Measurements from ENCODE around the gene EIF4G3.
A peak's percentile ranks its signal among the peaks of the same experiment; 100 is the strongest.
"Not testable (repeated sequence)": the region's sequence is repeated elsewhere in the genome, so short reads cannot be mapped to it uniquely, and the experiment has no call there.

EIF4G3 gene

DNA sequence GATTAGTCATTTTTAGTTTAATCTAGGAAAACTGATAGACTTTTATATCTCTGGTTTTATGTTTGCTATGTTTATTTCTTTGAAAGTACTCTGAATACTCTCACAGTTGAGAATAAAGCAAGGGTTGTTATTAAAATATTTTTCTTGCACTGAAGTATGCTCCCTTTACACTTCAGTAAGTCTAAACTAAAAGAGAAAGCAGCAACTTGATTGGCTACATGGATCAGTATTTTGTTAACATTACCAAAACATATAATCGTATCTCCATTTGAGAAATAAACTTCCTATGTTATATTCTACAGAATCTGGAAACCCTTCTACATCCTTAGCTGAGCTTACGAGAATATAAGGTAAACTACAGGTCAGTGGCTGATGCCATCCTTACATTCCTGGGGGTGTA, 240.1 kb downstream of the EIF4G3 start:
- no peak overlapping the region for H3K4me3 ChIP-seq (ENCODE audit: low read length)
- DNase-seq (ENCODE audit: low read depth, low spot score), result no peak

DNA sequence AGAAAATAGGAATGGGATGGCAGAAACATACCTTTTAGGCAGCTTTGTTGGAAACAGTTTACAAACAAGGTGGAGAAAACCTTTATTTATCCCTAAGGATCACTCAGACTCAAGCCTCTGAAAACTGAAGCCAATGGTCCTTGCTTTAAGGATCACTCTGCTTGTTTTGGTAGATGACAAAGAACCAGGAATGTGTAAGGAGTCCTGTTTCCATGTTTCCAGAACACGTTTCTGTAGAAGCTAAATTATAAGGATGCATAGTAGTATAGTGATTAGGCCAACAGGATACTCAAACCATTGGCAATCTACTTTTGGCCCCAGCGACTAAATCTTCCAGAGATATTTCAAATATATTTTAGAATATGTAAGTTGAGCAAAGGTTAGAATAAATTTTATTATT, 240.5 kb downstream of the EIF4G3 start:
- no peak overlapping the region for H3K4me3 ChIP-seq (ENCODE audit: low read length)
- no peak for DNase-seq (ENCODE audit: low read depth, low spot score)

DNA sequence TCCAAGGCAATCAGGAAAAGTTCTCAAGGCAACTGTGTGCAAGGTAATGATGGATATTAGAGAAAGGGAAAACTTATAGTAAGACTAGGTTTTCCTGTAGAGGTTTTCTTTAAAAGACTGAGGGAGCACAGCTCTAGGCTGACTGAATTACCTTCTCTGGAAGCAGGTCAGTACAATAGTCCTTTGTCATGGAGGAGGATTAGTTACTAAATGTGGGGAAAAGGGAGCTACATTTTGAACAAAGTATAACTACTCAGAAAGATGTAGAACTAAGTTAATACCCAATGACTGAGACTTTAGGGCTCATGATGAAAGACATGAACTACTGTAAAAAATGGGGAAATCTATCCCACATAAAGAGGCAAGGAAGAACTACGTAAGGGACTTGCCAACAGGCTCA, 241.0 kb downstream of the EIF4G3 start:
- no peak overlapping the region for H3K4me3 ChIP-seq (ENCODE audit: low read length)
- no peak for DNase-seq (ENCODE audit: low read depth, low spot score)

DNA sequence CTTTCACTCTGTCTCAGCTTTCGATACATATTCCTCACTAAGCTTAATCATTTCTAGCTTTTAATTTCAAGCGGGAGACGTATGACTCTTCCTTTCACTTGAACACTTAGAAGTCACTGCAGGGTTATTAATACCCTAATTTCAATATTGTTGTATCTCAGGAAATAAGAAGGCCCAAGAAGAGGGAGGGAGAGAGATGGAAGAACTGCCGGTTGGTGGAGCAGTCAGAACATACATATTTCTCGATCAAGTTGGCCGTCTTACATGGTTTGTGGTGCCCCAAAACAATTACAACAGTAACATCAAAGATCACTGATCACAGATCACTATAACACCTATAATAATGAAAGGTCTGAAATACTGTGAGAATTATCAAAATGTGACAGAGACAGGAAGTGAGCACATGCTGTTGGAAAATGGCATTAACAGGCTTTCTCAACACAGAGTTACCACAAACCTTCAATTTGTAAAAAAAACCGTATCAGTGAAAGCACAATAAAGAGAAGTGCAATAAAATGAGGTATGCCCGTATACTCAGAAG, 244.2 kb downstream of the EIF4G3 start:
- no peak overlapping the region for H3K4me3 ChIP-seq (ENCODE audit: low read length)
- peak; percentile 52 for DNase-seq (ENCODE audit: low read depth, low spot score)

DNA sequence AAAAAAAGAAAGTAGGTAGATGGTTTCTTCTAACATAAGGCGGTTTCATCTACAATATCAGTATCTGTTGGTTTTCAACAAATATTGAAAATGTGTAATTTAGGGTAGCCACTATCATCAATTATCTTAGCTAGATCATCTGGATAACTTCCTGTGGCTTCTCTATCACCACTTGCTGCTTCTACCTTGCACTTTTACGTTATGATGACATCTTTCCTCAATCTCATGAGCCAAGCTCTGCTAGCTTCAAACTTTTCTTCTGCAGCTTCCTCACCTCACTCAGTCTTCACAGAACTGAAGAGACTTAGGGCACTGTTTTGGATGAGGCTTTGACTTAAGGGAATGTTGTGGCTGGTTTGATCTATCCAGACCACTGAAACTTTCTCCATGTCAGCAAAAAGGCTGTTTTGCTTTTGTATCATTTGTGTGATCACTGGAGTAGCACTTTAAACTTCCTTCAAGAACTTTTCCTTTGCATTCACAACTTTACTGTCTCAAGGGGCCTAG, 244.7 kb downstream of the EIF4G3 start:
- DNase-seq (ENCODE audit: low read depth, low spot score), result peak; percentile 19
- H3K4me3 ChIP-seq (ENCODE audit: low read length), result no peak overlapping the region

DNA sequence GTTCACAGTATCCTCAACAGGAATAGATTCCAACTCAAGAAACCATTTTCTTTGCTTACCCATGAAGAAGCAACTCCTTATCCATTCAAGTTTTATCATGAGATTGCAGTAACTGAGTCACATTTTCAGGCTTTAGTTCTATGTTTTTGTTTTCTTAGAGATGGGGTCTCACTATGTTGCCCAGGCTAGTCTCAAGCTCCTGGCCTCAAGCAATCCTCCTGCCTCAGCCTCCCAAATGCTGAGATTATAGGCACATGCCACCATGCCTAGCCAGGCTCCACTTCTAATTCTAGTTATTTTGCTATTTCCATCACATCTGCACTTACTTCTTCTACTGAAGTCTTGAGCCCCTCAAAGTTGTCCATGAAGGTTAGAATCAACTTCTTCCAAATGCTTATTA, 246.3 kb downstream of the EIF4G3 start:
- no peak overlapping the region for H3K4me3 ChIP-seq (ENCODE audit: low read length)
- no peak for DNase-seq (ENCODE audit: low read depth, low spot score)

DNA sequence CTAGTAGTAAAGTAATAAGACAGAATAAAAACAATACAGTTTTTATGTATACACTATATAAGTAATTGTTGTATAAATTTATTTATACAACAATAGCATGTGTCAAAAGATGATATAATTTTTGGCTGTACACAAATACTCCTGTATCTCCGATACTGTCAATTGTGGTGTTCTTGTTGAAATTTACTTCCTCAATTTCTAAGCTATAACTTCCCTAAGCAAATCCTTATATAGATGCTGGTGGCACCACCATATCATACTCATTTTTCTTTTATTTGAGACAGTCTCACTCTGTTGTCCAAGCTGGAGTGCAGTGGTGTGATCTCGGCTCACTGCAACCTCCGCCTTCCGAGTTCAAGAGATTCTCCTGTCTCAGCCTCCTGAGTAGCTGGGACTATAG, 248.6 kb downstream of the EIF4G3 start:
- no peak for DNase-seq (ENCODE audit: low read depth, low spot score)
- H3K4me3 ChIP-seq (ENCODE audit: low read length), result no peak overlapping the region

DNA sequence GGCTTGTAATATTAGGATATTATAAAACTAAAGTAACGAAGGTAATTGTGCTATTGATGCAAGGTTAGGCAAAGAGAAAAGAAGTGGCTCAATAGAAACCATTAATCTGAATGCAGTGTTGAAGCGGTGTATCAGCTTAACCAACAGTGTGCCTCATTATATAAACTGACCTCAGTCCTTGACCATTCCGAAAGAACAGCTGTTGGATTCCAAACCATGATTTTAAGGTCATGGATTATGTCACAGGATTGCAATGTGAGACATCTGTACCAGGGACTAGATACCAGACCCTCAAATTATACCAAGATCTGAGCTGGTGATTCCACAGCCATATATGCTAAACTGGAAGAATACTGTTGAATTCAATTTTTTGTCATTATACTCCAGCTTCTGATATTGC, 255.4 kb downstream of the EIF4G3 start:
- no peak for DNase-seq (ENCODE audit: low read depth, low spot score)
- H3K4me3 ChIP-seq (ENCODE audit: low read length), result no peak overlapping the region

DNA sequence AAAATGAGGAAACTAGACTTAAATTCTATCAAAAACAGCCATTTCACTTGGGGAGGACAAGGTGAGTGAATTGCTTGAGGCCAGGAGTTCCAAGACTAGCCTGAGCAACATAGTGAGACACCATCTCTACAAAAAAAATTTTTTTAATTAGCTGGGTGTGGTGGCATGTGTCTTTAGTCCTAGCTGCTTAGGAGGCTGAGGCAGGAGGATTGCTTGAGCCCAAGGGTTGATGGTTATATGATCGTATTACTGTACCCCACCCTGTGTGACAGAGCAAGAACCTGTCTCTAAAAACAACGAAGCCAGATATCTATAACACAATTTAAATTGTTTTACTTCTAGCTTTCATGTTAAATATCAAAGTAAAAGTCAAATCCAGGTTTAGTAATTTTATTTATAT, 263.5 kb downstream of the EIF4G3 start:
- no peak for DNase-seq (ENCODE audit: low read depth, low spot score)

DNA sequence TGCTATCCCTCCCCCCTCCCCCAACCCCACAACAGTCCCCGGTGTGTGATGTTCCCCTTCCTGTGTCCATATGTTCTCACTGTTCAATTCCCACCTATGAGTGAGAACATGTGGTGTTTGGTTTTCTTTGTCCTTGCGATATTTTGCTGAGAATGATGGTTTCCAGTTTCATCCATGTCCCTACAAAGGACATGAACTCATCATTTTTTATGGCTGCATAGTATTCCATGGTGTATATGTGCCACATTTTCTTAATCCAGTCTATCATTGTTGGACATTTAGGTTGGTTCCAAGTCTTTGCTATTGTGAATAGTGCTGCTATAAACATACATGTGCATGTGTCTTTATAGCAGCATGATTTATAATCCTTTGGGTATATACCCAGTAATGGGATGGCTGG, 269.2 kb downstream of the EIF4G3 start:
- DNase-seq (ENCODE audit: low read depth, low spot score); H3K4me3 ChIP-seq (ENCODE audit: low read length): not testable (repeated sequence)

More for the DNA sequence above, 263.5 kb downstream of the EIF4G3 start:
- no peak overlapping the region for H3K4me3 ChIP-seq (ENCODE audit: low read length)

DNA sequence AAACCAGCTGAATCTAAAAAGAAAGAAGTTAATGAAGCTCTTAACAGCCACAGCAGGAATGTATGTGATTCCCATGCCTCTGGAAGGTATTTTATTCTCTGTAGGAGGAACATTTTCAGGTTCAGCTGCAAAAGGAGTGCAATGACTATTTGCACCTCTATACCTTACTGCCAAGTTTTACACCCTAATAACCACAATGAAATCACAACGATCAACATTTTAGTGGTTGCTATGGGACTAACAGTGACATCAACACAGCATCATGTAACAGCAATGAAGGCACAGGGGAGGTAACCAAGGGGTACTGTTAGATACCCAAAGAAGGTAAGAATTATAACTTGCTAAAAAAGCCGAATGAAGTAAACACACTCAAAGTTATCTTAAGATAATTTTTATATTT, 273.3 kb downstream of the EIF4G3 start:
- DNase-seq (ENCODE audit: low read depth, low spot score), result no peak
- H3K4me3 ChIP-seq (ENCODE audit: low read length), result no peak overlapping the region

DNA sequence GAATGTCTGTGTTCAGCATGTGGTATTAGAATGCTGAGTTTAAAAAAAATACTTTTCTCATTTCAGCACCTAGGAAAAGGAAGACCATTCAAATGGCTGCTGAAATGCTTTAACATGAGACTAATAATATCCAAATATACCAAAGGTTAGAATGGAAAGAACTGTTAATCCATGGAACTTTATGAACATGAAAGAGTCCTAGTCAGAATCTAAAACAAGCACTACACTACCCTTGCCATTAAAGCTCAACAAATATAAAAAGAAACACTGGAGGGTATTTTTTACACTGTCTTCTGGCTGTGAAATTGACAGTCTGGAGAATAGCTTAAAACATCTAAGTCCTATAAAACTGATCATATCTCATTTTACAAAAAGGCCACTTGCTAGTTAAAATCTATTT, 276.6 kb downstream of the EIF4G3 start:
- no peak overlapping the region for H3K4me3 ChIP-seq (ENCODE audit: low read length)
- DNase-seq (ENCODE audit: low read depth, low spot score), result no peak

DNA sequence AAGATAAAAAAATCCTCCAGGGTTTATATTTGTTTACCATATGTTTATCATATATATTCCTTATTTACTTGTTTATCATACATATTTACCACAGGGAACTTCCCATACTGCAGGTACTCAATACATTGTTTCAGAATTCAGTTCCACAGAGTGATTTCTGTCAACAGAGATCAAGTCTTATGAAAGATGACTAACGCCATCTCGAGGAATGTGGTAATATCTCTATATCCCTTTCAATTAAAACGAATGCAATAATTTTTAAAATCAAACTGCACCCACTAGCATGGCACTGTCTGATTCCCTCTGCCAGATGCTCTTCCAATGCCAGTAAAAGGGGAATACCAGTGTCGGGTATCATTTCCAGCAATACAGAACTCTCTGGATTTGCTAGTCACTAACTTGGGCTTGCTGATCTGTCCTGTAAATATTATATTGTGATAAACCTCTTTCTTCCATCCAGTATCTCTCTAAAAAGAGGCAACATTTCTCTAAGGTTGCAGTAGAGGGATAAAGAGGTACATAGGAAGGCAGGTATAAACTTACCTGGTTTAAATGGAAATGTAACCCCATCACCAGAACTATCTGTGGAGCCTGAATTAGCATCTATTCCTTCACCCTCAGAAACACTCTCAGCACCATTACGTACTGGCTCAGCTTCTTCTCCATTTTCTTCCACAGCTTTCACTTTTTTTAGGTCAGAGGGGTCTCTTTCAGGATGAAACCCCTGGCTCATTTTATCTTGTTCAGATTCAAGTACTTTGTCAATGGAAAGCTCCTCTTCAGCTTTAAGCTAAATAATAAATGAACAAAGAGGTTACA, 277.3 kb downstream of the EIF4G3 start:
- no peak overlapping the region for H3K4me3 ChIP-seq (ENCODE audit: low read length)
- no peak for DNase-seq (ENCODE audit: low read depth, low spot score)

DNA sequence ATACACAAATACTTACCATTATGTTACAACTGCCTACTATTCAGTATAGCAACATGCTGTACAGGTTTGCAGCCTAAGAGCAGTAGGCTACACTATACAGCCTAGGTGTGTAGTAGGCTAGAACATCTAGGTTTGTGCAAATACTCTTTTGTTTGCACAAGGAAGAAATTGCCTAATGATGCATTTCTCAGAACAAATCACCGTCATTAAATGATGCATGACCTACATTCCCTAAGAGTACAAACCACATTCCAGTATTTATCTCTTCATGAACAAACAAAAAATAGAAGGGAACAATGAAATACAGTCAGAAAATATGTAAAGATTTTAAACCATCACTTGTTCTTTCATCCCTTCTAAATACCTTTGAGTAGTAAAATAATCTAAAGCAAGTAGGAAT, 279.9 kb downstream of the EIF4G3 start:
- H3K4me3 ChIP-seq (ENCODE audit: low read length), result no peak overlapping the region
- no peak for DNase-seq (ENCODE audit: low read depth, low spot score)

DNA sequence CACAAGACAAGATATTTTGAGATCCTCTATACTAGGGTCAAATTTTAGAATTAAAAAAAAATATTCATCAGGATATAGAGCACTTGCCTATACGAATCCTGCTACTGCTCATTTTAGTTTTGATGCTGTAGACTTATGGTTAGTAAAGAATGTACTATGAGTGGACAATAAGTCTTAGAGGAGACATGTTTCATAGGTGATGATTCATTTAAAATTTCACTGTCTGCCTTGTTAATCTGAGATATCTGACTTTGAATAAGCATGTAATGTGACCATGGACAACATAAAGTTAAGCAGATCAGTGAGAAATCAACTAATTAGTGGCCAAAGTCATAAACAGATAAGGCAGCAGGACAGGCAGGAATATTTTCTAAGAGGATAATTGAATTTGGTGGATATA, 282.8 kb downstream of the EIF4G3 start:
- no peak overlapping the region for H3K4me3 ChIP-seq (ENCODE audit: low read length)
- no peak for DNase-seq (ENCODE audit: low read depth, low spot score)

DNA sequence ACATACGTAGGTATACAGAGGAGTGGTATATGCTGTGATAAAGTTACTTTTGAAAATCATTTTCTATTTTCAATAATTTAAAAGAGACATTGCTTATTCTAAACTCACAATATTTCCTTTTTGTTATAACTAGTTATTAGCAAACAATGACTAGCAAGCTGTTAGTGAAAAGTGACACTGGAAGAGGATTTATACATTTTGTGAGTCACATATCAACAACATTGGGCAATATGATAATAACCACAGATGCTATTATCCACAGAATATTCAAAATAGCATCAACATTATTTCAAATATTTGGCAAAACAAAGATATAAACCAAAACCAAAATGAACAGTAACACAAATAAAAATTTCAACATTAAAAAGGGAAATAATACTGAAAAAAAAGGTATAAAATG, 285.6 kb downstream of the EIF4G3 start:
- no peak overlapping the region for H3K4me3 ChIP-seq (ENCODE audit: low read length)
- no peak for DNase-seq (ENCODE audit: low read depth, low spot score)

DNA sequence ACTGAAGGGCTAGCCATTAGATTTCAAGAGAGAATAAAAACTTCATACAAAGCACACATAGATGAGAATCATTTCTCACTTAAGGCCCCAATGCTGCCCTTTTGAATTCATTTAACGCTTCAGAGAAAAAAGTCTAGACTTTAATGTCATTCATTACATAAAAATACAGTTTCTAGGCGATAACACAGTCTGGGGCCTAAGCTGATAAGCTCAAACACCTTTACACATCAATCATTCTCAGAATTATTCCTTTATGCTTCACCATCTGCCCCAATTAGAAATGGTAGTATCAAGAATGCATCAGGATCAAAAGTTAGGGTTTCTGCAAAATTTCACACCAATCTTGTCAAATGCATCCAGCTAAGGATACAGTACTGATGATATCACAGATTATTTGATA, 289.5 kb downstream of the EIF4G3 start:
- DNase-seq (ENCODE audit: low read depth, low spot score), result no peak
- no peak overlapping the region for H3K4me3 ChIP-seq (ENCODE audit: low read length)

DNA sequence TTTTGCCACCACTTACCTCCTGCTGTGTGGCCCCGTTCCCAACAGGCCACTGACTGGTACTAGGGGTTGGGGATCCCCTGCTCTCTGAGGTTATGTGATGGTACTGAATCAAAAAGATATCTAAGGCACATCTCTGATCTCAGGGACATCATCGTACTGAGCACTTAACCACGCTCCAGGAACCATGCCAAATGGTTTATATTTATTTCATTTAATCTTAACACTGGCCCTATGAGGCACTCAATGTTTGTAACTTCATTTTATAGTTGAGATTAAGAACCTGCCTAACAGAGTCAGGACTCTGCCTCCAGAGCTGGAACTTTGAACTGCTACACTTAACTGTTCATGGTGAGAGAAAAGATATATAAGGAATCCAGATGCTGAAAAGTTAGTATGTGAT, 291.6 kb downstream of the EIF4G3 start:
- DNase-seq (ENCODE audit: low read depth, low spot score), result peak; percentile 3
- H3K4me3 ChIP-seq (ENCODE audit: low read length), result no peak overlapping the region

DNA sequence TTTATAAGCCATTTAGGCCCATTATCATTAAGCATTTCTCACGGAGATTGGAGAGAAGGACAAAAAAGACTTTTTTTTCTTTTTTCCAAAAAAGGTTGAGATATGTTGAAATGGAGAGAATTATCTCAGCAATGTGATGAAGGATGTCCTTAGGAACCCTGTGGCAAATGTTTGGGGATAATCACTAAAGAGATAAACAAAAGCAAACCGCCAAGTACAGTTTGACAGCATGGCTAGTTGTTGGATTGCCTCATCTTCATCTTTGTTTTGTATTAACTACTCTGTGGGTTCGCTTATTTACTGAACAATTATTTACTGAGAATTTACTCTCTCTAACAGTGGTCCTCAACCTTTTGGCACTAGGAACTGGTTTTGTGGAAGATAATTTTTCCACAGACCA, 292.2 kb downstream of the EIF4G3 start:
- no peak overlapping the region for H3K4me3 ChIP-seq (ENCODE audit: low read length)
- DNase-seq (ENCODE audit: low read depth, low spot score), result no peak

DNA sequence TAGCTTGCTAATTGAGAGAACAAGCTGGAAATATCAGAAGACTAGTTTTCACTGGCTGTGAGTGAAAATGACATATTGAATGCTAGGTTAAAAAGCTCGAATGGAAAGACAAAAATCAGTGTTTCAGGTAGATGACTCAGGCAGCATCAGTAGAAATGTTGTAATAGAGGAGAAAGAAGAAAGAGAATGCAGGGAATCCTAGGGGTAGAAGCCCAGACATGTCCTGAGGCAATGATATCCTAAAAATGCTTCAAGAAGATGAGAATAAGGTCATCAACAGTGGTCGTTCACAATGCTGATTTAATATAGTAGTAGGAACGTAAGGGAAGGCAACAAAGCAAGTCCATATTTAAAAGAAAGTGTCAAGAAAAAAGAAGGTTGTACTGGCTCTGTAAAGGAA, 292.9 kb downstream of the EIF4G3 start:
- DNase-seq (ENCODE audit: low read depth, low spot score), result no peak
- H3K4me3 ChIP-seq (ENCODE audit: low read length), result no peak overlapping the region

DNA sequence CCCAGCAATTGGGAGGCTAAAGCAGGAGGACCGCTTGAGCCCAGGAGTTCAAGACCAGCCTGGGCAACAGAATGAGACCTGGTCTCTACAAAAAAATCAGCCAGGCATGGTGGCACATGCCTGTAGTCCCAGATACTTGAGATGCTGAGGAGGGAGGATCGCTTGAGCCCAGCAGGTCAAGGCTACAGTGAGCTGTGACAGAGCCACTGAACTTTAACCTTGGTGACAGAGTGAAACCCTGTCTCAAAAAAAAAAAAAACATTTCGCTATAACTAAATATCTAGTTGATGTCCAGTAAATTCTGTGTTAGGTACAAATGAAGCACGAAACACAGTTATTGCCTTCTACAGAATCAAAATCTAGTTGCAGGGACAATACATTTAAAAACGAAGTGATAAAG, 293.9 kb downstream of the EIF4G3 start:
- no peak overlapping the region for H3K4me3 ChIP-seq (ENCODE audit: low read length)
- no peak for DNase-seq (ENCODE audit: low read depth, low spot score)

All from Jurkat, Clone E6-1 (cell line).